Measurements from ENCODE around the gene P4HA2.

GRCh38 chr5:132211787-132212186, 15.9 kb downstream of the P4HA2 start:
- TF ChIP-seq CTCF (conservative IDR thresholded peaks at IDR 0.05 in 1 of 2, IDR thresholded peaks at IDR 0.05 in 1 of 2; ENCODE audit: low read depth in 1 of 2, low read length in 2 of 2) (no peak), EZH2 (IDR thresholded peaks at IDR 0.05; ENCODE audit: low read length, missing control alignments) (no peak)

Measured in fibroblast of lung (primary cell).